Smooth muscle cell (in vitro differentiated cells): ENCODE data around the gene CASQ2. TPM values are rescaled to one million over a fixed set of nuclear protein-coding genes. Genes with fewer than 3 reads are reported as not detected.

Source experiments
- DNase-seq: peaks from one replicate; lab custom pipeline; 2025; ENCODE audit not compliant: unreplicated experiment; lab: John Stamatoyannopoulos, UW
- H2AFZ ChIP-seq: fragments of 200-600 bp; sonication (generic); 2 replicates; pipeline ENCODE4 v1.6.0; 2016; ENCODE audit warnings: antibody characterized with exemption, low read depth, mild to moderate bottlenecking
- H3F3A ChIP-seq: fragments of 200-600 bp; sonication (generic); 2 replicates; pipeline ENCODE4 v1.6.0; 2017; ENCODE audit warnings: antibody characterized with exemption, low read depth
- H3K27ac ChIP-seq: fragments of 200-600 bp; sonication (generic); 2 replicates; pipeline ENCODE4 v1.5.1; 2016; ENCODE audit warnings: low read depth, mild to moderate bottlenecking
- H3K27me3 ChIP-seq: fragments of 200-600 bp; sonication (generic); 2 replicates; pipeline ENCODE4 v1.6.1; 2016; ENCODE audit warnings: low read depth, mild to moderate bottlenecking
- H3K36me3 ChIP-seq: fragments of 200-600 bp; sonication (generic); 2 replicates; pipeline ENCODE4 v1.5.1; 2016; ENCODE audit warnings: low read depth
- H3K4me1 ChIP-seq: fragments of 200-600 bp; sonication (generic); 2 replicates; pipeline ENCODE4 v1.5.1; 2016; ENCODE audit warnings: low read depth
- H3K4me2 ChIP-seq: fragments of 200-600 bp; sonication (generic); 2 replicates; pipeline ENCODE4 v1.6.0; 2016; ENCODE audit warnings: mild to moderate bottlenecking
- H3K4me3 ChIP-seq: fragments of 200-600 bp; sonication (generic); 2 replicates; pipeline ENCODE4 v1.5.1; 2016; ENCODE audit warnings: mild to moderate bottlenecking
- H3K79me2 ChIP-seq: fragments of 200-600 bp; sonication (generic); 2 replicates; pipeline ENCODE4 v1.6.0; 2016; ENCODE audit warnings: low read depth, mild to moderate bottlenecking
- H3K9ac ChIP-seq: fragments of 200-600 bp; sonication (generic); 2 replicates; pipeline ENCODE4 v1.6.0; 2016; ENCODE audit warnings: low read depth
- H3K9me3 ChIP-seq: fragments of 200-600 bp; sonication (generic); replicated peaks from 2 replicates; pipeline ENCODE4 v1.5.1; 2016; ENCODE audit warnings: low read depth
- H4K20me1 ChIP-seq: fragments of 200-600 bp; sonication (generic); 2 replicates; pipeline ENCODE4 v1.6.0; 2016; ENCODE audit warnings: low read depth
- CTCF ChIP-seq: fragments of 200-600 bp; sonication (generic); IDR thresholded peaks from 2 replicates; pipeline ENCODE4 v1.5.1; 2017; ENCODE audit warnings: borderline replicate concordance, mild to moderate bottlenecking, antibody characterized with exemption; ENCODE audit not compliant: insufficient read depth, poor library complexity, severe bottlenecking
- WGBS: methylation state at CpG from one replicate; pipeline ENCODE4 v1.1.7; 2016; ENCODE audit warnings: low lambda C conversion rate; 5-methylcytosine and 5-hydroxymethylcytosine counted together
- polyA plus RNA-seq: library from polyadenylated mRNA; unstranded; fragments of >200 nt; fragmentation: Nextera tagmentation; extraction: Ambion mirVana; gene quantifications from 2 replicates; pipeline ENCODE4 v1.2.1, GENCODE V29; 2016
- total RNA-seq: library from RNA; depleted of rRNA; stranded (reverse); fragments of >200 nt; gene quantifications from 2 replicates; pipeline ENCODE4 v1.2.3, GENCODE V29; 2014

CASQ2 gene
- total RNA-seq = not detected in 2 replicates
- polyA plus RNA-seq = not detected in 2 replicates

- Histone ChIP-seq H3K79me2 (no peaks in the 10 kb centered on the region), H3F3A (no peaks in the 10 kb centered on the region), H4K20me1 (no peaks in the 10 kb centered on the region), H3K4me2 (no peak within 1 kb of the TSS), H3K27ac (no peak within 1 kb of the TSS), H3K9me3 (no peaks in the 10 kb centered on the region), H2AFZ (no peak within 1 kb of the TSS), H3K9ac (no peak within 1 kb of the TSS), H3K36me3 (no peaks in the 10 kb centered on the region), H3K4me3 (no peak within 1 kb of the TSS), H3K4me1 (peaks cover 5% of the 10 kb centered on the region), H3K27me3 (no peaks in the 10 kb centered on the region)
- no peak for TF ChIP-seq CTCF
- WGBS = 93% methylated on average over 8 of the region's 8 CpGs
- no peak for DNase-seq
Measured at GRCh38 chr1:115768549-115768948, at the start of gene CASQ2. CASQ2 (minus strand) TSS chr1:115768714; CDS start chr1:115768541, 173 bp downstream.

- no peak overlapping the region for H3K4me3 ChIP-seq
- no peak for TF ChIP-seq CTCF
- WGBS = 67% methylated on average over 3 of the region's 3 CpGs
- H3K4me1 ChIP-seq = no peaks in the 10 kb centered on the region
- DNase-seq = no peak
- no peaks in the 10 kb centered on the region for H3F3A ChIP-seq
- no peaks in the 10 kb centered on the region for H3K79me2 ChIP-seq
- no peak overlapping the region for H2AFZ ChIP-seq
- no peaks in the 10 kb centered on the region for H4K20me1 ChIP-seq
- no peak overlapping the region for H3K4me2 ChIP-seq
- H3K9me3 ChIP-seq = no peaks in the 10 kb centered on the region
- H3K27ac ChIP-seq = no peak overlapping the region
- no peak overlapping the region for H3K9ac ChIP-seq
- no peaks in the 10 kb centered on the region for H3K27me3 ChIP-seq
- H3K36me3 ChIP-seq = no peaks in the 10 kb centered on the region
Measured at GRCh38 chr1:115815694-115816093, 47.2 kb upstream of the CASQ2 start.

GRCh38 chr1:115814685-115815398 is 46.3 kb upstream of the CASQ2 start:
- no peak overlapping the region for H3K4me2 ChIP-seq
- H3K27ac ChIP-seq = no peak overlapping the region

More at GRCh38 chr1:115814685-115815398, 46.3 kb upstream of the CASQ2 start:
- no peak for TF ChIP-seq CTCF
- Histone ChIP-seq H3K9me3 (no peaks in the 10 kb centered on the region), H4K20me1 (no peaks in the 10 kb centered on the region), H3K79me2 (no peaks in the 10 kb centered on the region), H3K9ac (no peak overlapping the region), H3K4me1 (no peaks in the 10 kb centered on the region), H2AFZ (no peak overlapping the region), H3K27me3 (no peaks in the 10 kb centered on the region), H3K4me3 (no peak overlapping the region), H3F3A (peaks cover 3% of the 10 kb centered on the region), H3K36me3 (no peaks in the 10 kb centered on the region)
- WGBS = 37% methylated on average over 4 of the region's 4 CpGs
- DNase-seq = no peak
